Measurements from ENCODE around the gene NUPR2. TPM values are rescaled to one million over a fixed set of nuclear protein-coding genes. Genes with fewer than 3 reads are reported as not detected.
"Not testable (repeated sequence)": the region's sequence is repeated elsewhere in the genome, so short reads cannot be mapped to it uniquely, and the experiment has no call there.

Gene NUPR2
- total RNA-seq, 1 donor from 2014 or later = 1.0 TPM

GRCh38 chr7:56087445-56087844, 28.8 kb downstream of the NUPR2 start:
- Histone ChIP-seq H3K9me3 (ENCODE audit: control insufficient read depth in 3 of 3, low read length in 3 of 3) (no peaks in the 10 kb centered on the region), H3K27ac (ENCODE audit: low read depth, low read length) (no peak overlapping the region), H3K27me3 (ENCODE audit: control insufficient read depth in 3 of 3, insufficient read depth in 3 of 3, low read length in 3 of 3) (no peaks in the 10 kb centered on the region), H3K36me3 (ENCODE audit: control insufficient read depth in 3 of 3, insufficient read depth in 3 of 3, low read length in 3 of 3) (peaks cover 34 to 45% (median 42%) of the 10 kb centered on the region in 3 donors), H3K9ac (ENCODE audit: low read depth in 1 of 3, low read length in 3 of 3) (peak overlapping the region in 1 of 3 donors; percentile 45), H3K4me1 (ENCODE audit: control insufficient read depth in 3 of 3, insufficient read depth in 3 of 3, low read length in 3 of 3) (peaks cover 54 to 83% (median 65%) of the 10 kb centered on the region in 3 donors), H3K4me3 (ENCODE audit: low read length in 3 of 3) (no peak overlapping the region)

GRCh38 chr7:56086761-56087160, 29.5 kb downstream of the NUPR2 start:
- Histone ChIP-seq H3K27me3 (ENCODE audit: control insufficient read depth in 3 of 3, insufficient read depth in 3 of 3, low read length in 3 of 3) (no peaks in the 10 kb centered on the region), H3K27ac (ENCODE audit: low read depth, low read length) (no peak overlapping the region), H3K9me3 (ENCODE audit: control insufficient read depth in 3 of 3, low read length in 3 of 3) (no peaks in the 10 kb centered on the region), H3K36me3 (ENCODE audit: control insufficient read depth in 3 of 3, insufficient read depth in 3 of 3, low read length in 3 of 3) (peaks cover 37 to 49% (median 46%) of the 10 kb centered on the region in 3 donors), H3K4me1 (ENCODE audit: control insufficient read depth in 3 of 3, insufficient read depth in 3 of 3, low read length in 3 of 3) (peaks cover 57 to 84% (median 67%) of the 10 kb centered on the region in 3 donors), H3K4me3 (ENCODE audit: low read length in 3 of 3) (no peak overlapping the region), H3K9ac (ENCODE audit: low read depth in 1 of 3, low read length in 3 of 3) (no peak overlapping the region)

- H3K27ac ChIP-seq (ENCODE audit: low read depth, low read length) = peak overlapping the region; percentile 14
- H3K9ac ChIP-seq (ENCODE audit: low read depth in 1 of 3, low read length in 3 of 3) = peak overlapping the region; percentile 45 to 71 (median 63)
- peak overlapping the region in 2 of 3 donors; percentile 2 to 41 for H3K4me3 ChIP-seq (ENCODE audit: low read length in 3 of 3)
- H3K4me1 ChIP-seq (ENCODE audit: control insufficient read depth in 3 of 3, insufficient read depth in 3 of 3, low read length in 3 of 3) = peaks cover 71 to 86% (median 77%) of the 10 kb centered on the region in 3 donors
- peaks cover 32 to 46% (median 42%) of the 10 kb centered on the region in 3 donors for H3K36me3 ChIP-seq (ENCODE audit: control insufficient read depth in 3 of 3, insufficient read depth in 3 of 3, low read length in 3 of 3)
- no peaks in the 10 kb centered on the region for H3K27me3 ChIP-seq (ENCODE audit: control insufficient read depth in 3 of 3, insufficient read depth in 3 of 3, low read length in 3 of 3)
- no peaks in the 10 kb centered on the region for H3K9me3 ChIP-seq (ENCODE audit: control insufficient read depth in 3 of 3, low read length in 3 of 3)
Measured at GRCh38 chr7:56083150-56083785, 32.9 kb downstream of the NUPR2 start.

GRCh38 chr7:56081626-56082340, 34.4 kb downstream of the NUPR2 start:
- Histone ChIP-seq H3K9ac (ENCODE audit: low read depth in 1 of 3, low read length in 3 of 3) (peak overlapping the region in 1 of 3 donors; percentile 71), H3K36me3 (ENCODE audit: control insufficient read depth in 3 of 3, insufficient read depth in 3 of 3, low read length in 3 of 3) (peaks cover 18 to 36% (median 36%) of the 10 kb centered on the region in 3 donors), H3K9me3 (ENCODE audit: control insufficient read depth in 3 of 3, low read length in 3 of 3) (no peaks in the 10 kb centered on the region), H3K27me3 (ENCODE audit: control insufficient read depth in 3 of 3, insufficient read depth in 3 of 3, low read length in 3 of 3) (no peaks in the 10 kb centered on the region), H3K4me1 (ENCODE audit: control insufficient read depth in 3 of 3, insufficient read depth in 3 of 3, low read length in 3 of 3) (peaks cover 76 to 85% (median 78%) of the 10 kb centered on the region in 3 donors), H3K27ac (ENCODE audit: low read depth, low read length) (peak overlapping the region; percentile 15), H3K4me3 (ENCODE audit: low read length in 3 of 3) (peak overlapping the region in 1 of 3 donors; percentile 22)

- H3K27ac ChIP-seq (ENCODE audit: low read depth, low read length) = peak overlapping the region; percentile 54
- not testable (repeated sequence) for H3K4me3 ChIP-seq (ENCODE audit: low read length in 3 of 3); H3K27me3 ChIP-seq (ENCODE audit: control insufficient read depth in 3 of 3, insufficient read depth in 3 of 3, low read length in 3 of 3); H3K9me3 ChIP-seq (ENCODE audit: control insufficient read depth in 3 of 3, low read length in 3 of 3)
- peak overlapping the region in 1 of 3 donors; percentile 84 for H3K9ac ChIP-seq (ENCODE audit: low read depth in 1 of 3, low read length in 3 of 3)
- H3K4me1 ChIP-seq (ENCODE audit: control insufficient read depth in 3 of 3, insufficient read depth in 3 of 3, low read length in 3 of 3) = peaks cover 73 to 82% (median 78%) of the 10 kb centered on the region in 3 donors
- peaks cover 9 to 29% (median 27%) of the 10 kb centered on the region in 3 donors for H3K36me3 ChIP-seq (ENCODE audit: control insufficient read depth in 3 of 3, insufficient read depth in 3 of 3, low read length in 3 of 3)
Measured at GRCh38 chr7:56080726-56081435, 35.3 kb downstream of the NUPR2 start.

GRCh38 chr7:56079450-56080185, 36.6 kb downstream of the NUPR2 start:
- peaks cover 7 to 26% (median 20%) of the 10 kb centered on the region in 3 donors for H3K36me3 ChIP-seq (ENCODE audit: control insufficient read depth in 3 of 3, insufficient read depth in 3 of 3, low read length in 3 of 3)
- peak overlapping the region; percentile 43 to 84 (median 46) for H3K9ac ChIP-seq (ENCODE audit: low read depth in 1 of 3, low read length in 3 of 3)
- H3K27ac ChIP-seq (ENCODE audit: low read depth, low read length) = peak overlapping the region; percentile 54
- H3K4me3 ChIP-seq (ENCODE audit: low read length in 3 of 3) = peak overlapping the region; percentile 1 to 42 (median 14)
- no peaks in the 10 kb centered on the region for H3K27me3 ChIP-seq (ENCODE audit: control insufficient read depth in 3 of 3, insufficient read depth in 3 of 3, low read length in 3 of 3)
- H3K9me3 ChIP-seq (ENCODE audit: control insufficient read depth in 3 of 3, low read length in 3 of 3) = no peaks in the 10 kb centered on the region
- peaks cover 68 to 70% (median 69%) of the 10 kb centered on the region in 3 donors for H3K4me1 ChIP-seq (ENCODE audit: control insufficient read depth in 3 of 3, insufficient read depth in 3 of 3, low read length in 3 of 3)

- Histone ChIP-seq H3K36me3 (ENCODE audit: control insufficient read depth in 3 of 3, insufficient read depth in 3 of 3, low read length in 3 of 3) (peaks cover 8 to 26% (median 16%) of the 10 kb centered on the region in 3 donors), H3K4me3 (ENCODE audit: low read length in 3 of 3) (no peak overlapping the region), H3K4me1 (ENCODE audit: control insufficient read depth in 3 of 3, insufficient read depth in 3 of 3, low read length in 3 of 3) (peaks cover 54 to 57% (median 56%) of the 10 kb centered on the region in 3 donors), H3K27me3 (ENCODE audit: control insufficient read depth in 3 of 3, insufficient read depth in 3 of 3, low read length in 3 of 3) (no peaks in the 10 kb centered on the region), H3K27ac (ENCODE audit: low read depth, low read length) (no peak overlapping the region), H3K9ac (ENCODE audit: low read depth in 1 of 3, low read length in 3 of 3) (peak overlapping the region in 2 of 3 donors; percentile 38 to 84), H3K9me3 (ENCODE audit: control insufficient read depth in 3 of 3, low read length in 3 of 3) (no peaks in the 10 kb centered on the region)
Measured at GRCh38 chr7:56078196-56078595, 38.0 kb downstream of the NUPR2 start.

- Histone ChIP-seq H3K36me3 (ENCODE audit: control insufficient read depth in 3 of 3, insufficient read depth in 3 of 3, low read length in 3 of 3) (peaks cover 13 to 31% (median 18%) of the 10 kb centered on the region in 3 donors), H3K4me3 (ENCODE audit: low read length in 3 of 3) (no peak overlapping the region), H3K9ac (ENCODE audit: low read depth in 1 of 3, low read length in 3 of 3) (peak overlapping the region in 2 of 3 donors; percentile 38 to 84), H3K27ac (ENCODE audit: low read depth, low read length) (no peak overlapping the region), H3K27me3 (ENCODE audit: control insufficient read depth in 3 of 3, insufficient read depth in 3 of 3, low read length in 3 of 3) (no peaks in the 10 kb centered on the region), H3K4me1 (ENCODE audit: control insufficient read depth in 3 of 3, insufficient read depth in 3 of 3, low read length in 3 of 3) (peaks cover 49 to 53% (median 52%) of the 10 kb centered on the region in 3 donors), H3K9me3 (ENCODE audit: control insufficient read depth in 3 of 3, low read length in 3 of 3) (no peaks in the 10 kb centered on the region)
Measured at GRCh38 chr7:56077681-56078080, 38.5 kb downstream of the NUPR2 start.

- Histone ChIP-seq H3K4me3 (ENCODE audit: low read length in 3 of 3) (no peak overlapping the region), H3K9ac (ENCODE audit: low read depth in 1 of 3, low read length in 3 of 3) (peak overlapping the region in 1 of 3 donors; percentile 58), H3K27me3 (ENCODE audit: control insufficient read depth in 3 of 3, insufficient read depth in 3 of 3, low read length in 3 of 3) (no peaks in the 10 kb centered on the region), H3K9me3 (ENCODE audit: control insufficient read depth in 3 of 3, low read length in 3 of 3) (no peaks in the 10 kb centered on the region), H3K36me3 (ENCODE audit: control insufficient read depth in 3 of 3, insufficient read depth in 3 of 3, low read length in 3 of 3) (peaks cover 8 to 25% (median 14%) of the 10 kb centered on the region in 3 donors), H3K27ac (ENCODE audit: low read depth, low read length) (no peak overlapping the region), H3K4me1 (ENCODE audit: control insufficient read depth in 3 of 3, insufficient read depth in 3 of 3, low read length in 3 of 3) (peaks cover 19 to 20% (median 19%) of the 10 kb centered on the region in 3 donors)
Measured at GRCh38 chr7:56074371-56074791, 41.8 kb downstream of the NUPR2 start.
